Skeletal muscle tissue (tissue), 4 donors: Measurements from ENCODE around the gene C1QTNF9B. TPM values are rescaled to one million over a fixed set of nuclear protein-coding genes. Genes with fewer than 3 reads are reported as not detected.
"Not testable (repeated sequence)": the region's sequence is repeated elsewhere in the genome, so short reads cannot be mapped to it uniquely, and the experiment has no call there.

Experiments used
- H3K27ac ChIP-seq: one replicate; pipeline ENCODE4 v1.7.0; 2013; ENCODE audit warnings: mild to moderate bottlenecking, low read depth, low read length, inconsistent platforms
- H3K27me3 ChIP-seq, 3 donors: one replicate each; pipeline ENCODE4 v1.7.0; 2013; ENCODE audit warnings: low read length in 3 of 3; ENCODE audit not compliant: control insufficient read depth in 3 of 3, insufficient read depth in 3 of 3
- H3K36me3 ChIP-seq, 3 donors: one replicate each; pipeline ENCODE4 v1.7.0; 2013; ENCODE audit warnings: low read length in 3 of 3; ENCODE audit not compliant: control insufficient read depth in 3 of 3, insufficient read depth in 3 of 3
- H3K4me1 ChIP-seq, 3 donors: one replicate each; pipeline ENCODE4 v1.7.0; 2013; ENCODE audit warnings: low read length in 3 of 3, mild to moderate bottlenecking in 3 of 3; ENCODE audit not compliant: control insufficient read depth in 3 of 3, insufficient read depth in 3 of 3
- H3K4me3 ChIP-seq, 3 donors: one replicate each; pipeline ENCODE4 v1.7.0; 2013; ENCODE audit warnings: low read length in 3 of 3
- H3K9ac ChIP-seq, 3 donors: one replicate each; pipeline ENCODE4 v1.7.0; 2013; ENCODE audit warnings: low read length in 3 of 3, mild to moderate bottlenecking in 3 of 3, moderate library complexity in 2 of 3, low read depth in 1 of 3
- H3K9me3 ChIP-seq, 3 donors: one replicate each; pipeline ENCODE4 v1.7.0; 2013; ENCODE audit warnings: low read length in 3 of 3; ENCODE audit not compliant: control insufficient read depth in 3 of 3
- total RNA-seq: library from RNA; depleted of rRNA; stranded (reverse); fragments of >200 nt; gene quantifications from one replicate; pipeline ENCODE4 v1.2.3, GENCODE V29; 2014
- donor health status: Osteomylitis.

The C1QTNF9B gene
- total RNA-seq, 1 donor from 2014 or later: 1.0 TPM

DNA sequence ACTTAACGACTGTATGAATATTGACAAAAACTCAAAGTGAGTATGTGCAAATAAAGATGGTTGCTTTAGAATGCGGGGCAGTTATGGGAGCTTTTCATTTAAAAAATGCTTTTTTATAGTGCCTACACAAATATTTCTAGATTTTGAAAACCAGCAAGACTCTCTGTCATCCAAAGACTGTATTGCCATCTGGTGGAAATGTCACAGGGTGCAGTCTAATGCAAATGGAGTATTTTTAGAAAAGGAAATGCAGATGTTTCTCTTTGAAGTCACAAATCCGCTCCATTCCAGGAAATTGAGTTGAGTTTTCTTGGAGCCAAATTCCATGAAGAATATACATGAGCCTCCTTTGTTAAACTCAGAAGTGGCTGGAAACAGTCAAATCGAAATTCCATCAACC, 2.3 kb upstream of the C1QTNF9B start:
- peaks cover 0 to 13% (median 5%) of the 10 kb centered on the region in 3 donors for H3K4me1 ChIP-seq
- H3K4me3 ChIP-seq: no peak overlapping the region
- H3K36me3 ChIP-seq: no peaks in the 10 kb centered on the region
- no peak overlapping the region for H3K27ac ChIP-seq
- no peaks in the 10 kb centered on the region for H3K9me3 ChIP-seq
- H3K27me3 ChIP-seq: peaks cover 19 to 25% (median 22%) of the 10 kb centered on the region in 3 donors
- H3K9ac ChIP-seq: no peak overlapping the region

GRCh38 chr13:23898101-23898500, 799 bp upstream of the C1QTNF9B start:
- peaks cover 9 to 14% (median 13%) of the 10 kb centered on the region in 3 donors for H3K27me3 ChIP-seq
- no peak overlapping the region for H3K4me3 ChIP-seq
- no peaks in the 10 kb centered on the region for H3K36me3 ChIP-seq
- H3K27ac ChIP-seq: no peak overlapping the region
- no peak overlapping the region for H3K9ac ChIP-seq
- H3K9me3 ChIP-seq: no peaks in the 10 kb centered on the region
- H3K4me1 ChIP-seq: peaks cover 0 to 11% (median 1%) of the 10 kb centered on the region in 3 donors

DNA sequence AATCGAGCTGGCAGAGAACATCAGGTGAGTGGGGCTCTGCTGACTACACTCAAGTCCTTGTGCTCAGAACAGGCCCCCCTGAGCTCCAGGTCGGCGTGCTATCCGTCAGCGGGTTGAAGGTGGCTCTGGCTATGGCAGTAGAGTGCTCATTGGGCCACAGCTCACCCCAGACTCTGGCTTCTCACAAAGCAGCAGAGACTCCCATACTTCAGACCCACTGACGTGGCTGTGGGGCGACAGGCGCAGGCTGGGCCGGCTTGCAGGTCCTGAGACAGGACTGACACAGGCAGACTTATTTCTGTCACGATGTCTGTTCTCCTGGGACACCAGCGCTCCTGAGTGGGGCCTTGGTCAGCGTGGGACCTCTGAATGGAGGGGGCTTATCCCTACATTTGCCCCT, 2.6 kb downstream of the C1QTNF9B start:
- H3K27me3 ChIP-seq, H3K4me1 ChIP-seq, H3K4me3 ChIP-seq, H3K9me3 ChIP-seq, H3K27ac ChIP-seq, H3K36me3 ChIP-seq, H3K9ac ChIP-seq: not testable (repeated sequence)

DNA sequence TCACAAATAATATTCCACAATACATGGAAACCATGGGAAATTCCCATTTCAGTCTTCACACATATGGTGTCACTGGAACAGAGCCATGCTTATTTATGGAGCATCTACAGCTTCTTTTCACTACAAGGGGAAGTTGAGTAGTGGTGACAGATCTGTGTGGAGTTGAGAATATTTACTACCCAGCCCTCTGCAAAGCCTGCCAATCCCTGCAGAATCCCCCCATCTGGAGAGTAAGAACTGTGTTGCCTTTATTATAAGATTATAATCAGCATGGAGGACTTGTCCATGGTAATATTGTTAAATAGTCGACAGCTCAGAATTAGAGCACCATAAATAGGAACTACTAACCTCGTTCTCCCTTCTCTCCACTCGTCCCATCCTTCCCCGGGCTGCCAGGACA, 3.5 kb downstream of the C1QTNF9B start:
- not testable (repeated sequence) for H3K27ac ChIP-seq, H3K9ac ChIP-seq, H3K36me3 ChIP-seq, H3K4me3 ChIP-seq, H3K27me3 ChIP-seq, H3K9me3 ChIP-seq, H3K4me1 ChIP-seq

DNA sequence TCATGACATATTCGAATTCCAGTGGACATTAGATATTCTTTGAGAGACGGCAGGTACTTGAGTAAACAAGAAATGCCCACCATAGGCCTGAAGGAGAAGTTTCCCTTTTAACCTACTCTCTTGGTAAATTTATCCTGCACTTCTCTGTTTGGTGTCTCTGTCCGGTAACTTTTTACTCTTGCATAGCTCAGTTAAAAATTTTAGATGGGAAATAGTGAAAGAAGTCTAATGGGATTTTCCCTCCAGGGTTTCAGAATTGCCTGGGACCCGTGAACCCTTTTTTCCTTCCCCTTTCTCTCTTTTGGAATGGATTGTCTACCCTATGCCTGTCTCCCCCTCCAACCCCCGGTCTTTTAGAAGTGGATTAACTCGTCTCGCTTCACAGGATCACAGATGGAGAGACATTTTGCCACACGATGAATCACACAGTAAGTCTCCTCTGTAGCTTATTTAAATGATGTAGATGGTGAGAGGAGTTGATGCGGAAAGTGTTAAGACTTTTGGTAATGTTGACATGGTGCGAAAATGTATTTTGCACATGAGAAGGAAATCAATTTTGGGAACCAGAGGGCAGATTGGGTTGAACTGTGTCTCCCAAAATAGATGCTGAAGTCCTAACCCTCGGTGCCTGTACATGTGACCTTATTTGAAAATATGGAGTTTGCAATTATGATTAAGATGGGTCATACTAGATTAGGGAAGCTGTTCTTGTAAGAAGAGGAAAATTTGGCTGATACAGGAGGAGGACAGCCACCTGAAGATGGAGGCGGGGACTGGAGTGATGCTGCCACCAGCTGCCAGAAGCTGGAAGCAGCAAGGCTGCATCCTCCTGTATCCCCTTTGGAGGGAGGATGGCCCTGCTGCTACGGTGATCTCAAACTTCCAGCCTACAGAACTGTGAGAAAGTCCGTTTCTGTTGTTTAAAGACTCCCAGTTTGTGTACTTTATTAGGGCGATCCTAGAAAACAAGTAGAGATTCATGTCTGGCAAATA, 7.4 kb downstream of the C1QTNF9B start:
- H3K27ac ChIP-seq: peak overlapping the region; percentile 46
- H3K36me3 ChIP-seq: peaks cover 0 to 2% (median 0%) of the 10 kb centered on the region in 3 donors

GRCh38 chr13:23888658-23889614, 8.4 kb downstream of the C1QTNF9B start, which contains the start of gene MIPEP:
Gene MIPEP, minus strand, starts transcription at chr13:23889400. Its CDS starts 80 bp downstream, at chr13:23889320.
- peaks cover 0 to 7% (median 5%) of the 10 kb centered on the region in 3 donors for H3K36me3 ChIP-seq
- H3K27ac ChIP-seq: peak within 1 kb of the TSS; percentile 74
- peak within 1 kb of the TSS; percentile 85 to 90 (median 90) for H3K9ac ChIP-seq
- no peaks in the 10 kb centered on the region for H3K27me3 ChIP-seq
- peaks cover 9 to 20% (median 15%) of the 10 kb centered on the region in 3 donors for H3K4me1 ChIP-seq
- H3K4me3 ChIP-seq: peak within 1 kb of the TSS; percentile 88 to 95 (median 94)
- no peaks in the 10 kb centered on the region for H3K9me3 ChIP-seq

More for the DNA sequence above, 7.4 kb downstream of the C1QTNF9B start:
- Histone ChIP-seq H3K27me3 (no peaks in the 10 kb centered on the region), H3K4me3 (peak overlapping the region; percentile 60 to 95 (median 88)), H3K9me3 (no peaks in the 10 kb centered on the region), H3K9ac (peak overlapping the region; percentile 60 to 71 (median 63)), H3K4me1 (peaks cover 9 to 20% (median 15%) of the 10 kb centered on the region in 3 donors)

DNA sequence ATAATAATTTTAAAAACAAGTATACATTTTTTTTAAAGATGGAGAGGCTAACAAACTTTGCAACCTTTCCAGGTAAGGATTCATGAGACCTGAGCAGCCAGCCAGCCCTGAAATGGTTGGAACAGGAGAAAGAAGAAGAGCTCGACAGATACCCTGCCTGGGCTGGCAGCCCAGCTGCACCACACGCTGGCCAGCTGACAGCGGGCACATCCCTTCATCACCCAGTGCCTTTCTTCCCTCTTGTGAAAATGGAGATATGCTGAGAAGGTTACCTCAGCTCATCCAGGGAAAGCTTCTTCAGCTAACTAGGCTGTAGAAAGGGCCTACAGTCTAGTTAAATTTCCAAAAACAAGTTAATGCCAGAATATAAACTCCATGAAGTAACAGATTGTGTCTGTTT, 12.9 kb downstream of the C1QTNF9B start:
- not testable (repeated sequence) for H3K4me3 ChIP-seq, H3K36me3 ChIP-seq, H3K9me3 ChIP-seq, H3K27me3 ChIP-seq, H3K9ac ChIP-seq, H3K27ac ChIP-seq
- peaks cover 12 to 16% (median 13%) of the 10 kb centered on the region in 3 donors for H3K4me1 ChIP-seq

DNA sequence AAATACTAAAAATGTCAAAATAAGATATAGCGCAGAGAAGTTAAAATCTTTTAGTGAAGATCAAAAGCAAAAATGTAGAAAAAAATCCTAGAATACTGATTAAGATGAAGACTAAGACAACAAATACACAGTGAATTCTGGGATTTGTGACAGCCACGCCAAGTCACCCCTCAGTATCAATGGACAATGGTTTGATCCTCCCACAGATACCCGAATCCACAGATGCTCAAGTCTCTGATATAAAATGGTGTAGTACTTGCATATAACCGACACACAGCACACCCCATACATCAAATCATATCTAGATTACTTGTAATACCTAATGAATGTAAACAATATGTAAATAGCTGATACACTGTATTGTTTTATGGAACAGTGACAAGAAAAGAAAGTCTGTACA, 14.0 kb downstream of the C1QTNF9B start:
- H3K27ac ChIP-seq: no peak overlapping the region
- no peak overlapping the region for H3K9ac ChIP-seq
- H3K9me3 ChIP-seq: no peaks in the 10 kb centered on the region
- no peaks in the 10 kb centered on the region for H3K27me3 ChIP-seq
- H3K4me3 ChIP-seq: no peak overlapping the region
- peaks cover 6 to 10% (median 8%) of the 10 kb centered on the region in 3 donors for H3K4me1 ChIP-seq
- peaks cover 0 to 17% (median 8%) of the 10 kb centered on the region in 3 donors for H3K36me3 ChIP-seq

GRCh38 chr13:23881402-23881800, 15.9 kb downstream of the C1QTNF9B start:
- not testable (repeated sequence) for H3K4me1 ChIP-seq, H3K9ac ChIP-seq, H3K9me3 ChIP-seq, H3K27ac ChIP-seq, H3K27me3 ChIP-seq, H3K4me3 ChIP-seq
- peaks cover 0 to 20% (median 8%) of the 10 kb centered on the region in 3 donors for H3K36me3 ChIP-seq
